ENCODE data around the gene TTC4. TPM values are rescaled to one million over a fixed set of nuclear protein-coding genes. Genes with fewer than 3 reads are reported as not detected.

The TTC4 gene
- total RNA-seq, 4 donors from 2014 or later: 14.6 to 29.7 (median 20.8) TPM

- TF ChIP-seq EP300 (IDR thresholded peaks at IDR 0.05) (no peak), POLR2A (IDR thresholded peaks at IDR 0.05) (no peak), CTCF (IDR thresholded peaks at IDR 0.05) (no peak)
- H3K9me3 ChIP-seq: no peaks in the 10 kb centered on the region
- no peak overlapping the region for H3K27ac ChIP-seq
- no peaks in the 10 kb centered on the region for H3K4me1 ChIP-seq
- peaks cover 2 to 98% (median 16%) of the 10 kb centered on the region in 3 donors for H3K36me3 ChIP-seq
- no peak for DNase-seq (ENCODE audit: low spot score in 2 of 2)
- no peak overlapping the region for H3K4me3 ChIP-seq
- 90 to 94% methylated on average over 5 of the region's 5 CpGs for WGBS, 2 donors
- no peaks in the 10 kb centered on the region for H3K27me3 ChIP-seq
Observed at GRCh38 chr1:54736685-54737084, 21.0 kb downstream of the TTC4 start.

GRCh38 chr1:54738244-54738643 lies 22.6 kb downstream of the TTC4 start:
- DNase-seq (ENCODE audit: low spot score in 2 of 2): no peak
- 88 to 92% methylated on average over 5 to 6 of the region's 6 CpGs for WGBS, 2 donors
- Histone ChIP-seq H3K4me1 (no peaks in the 10 kb centered on the region), H3K27ac (no peak overlapping the region), H3K9me3 (no peaks in the 10 kb centered on the region), H3K27me3 (no peaks in the 10 kb centered on the region), H3K36me3 (peaks cover 2 to 98% (median 21%) of the 10 kb centered on the region in 3 donors), H3K4me3 (no peak overlapping the region)
- TF ChIP-seq POLR2A (IDR thresholded peaks at IDR 0.05): no peak

GRCh38 chr1:54741531-54741930 lies 25.9 kb downstream of the TTC4 start:
- Histone ChIP-seq H3K36me3 (peaks cover 2 to 93% (median 21%) of the 10 kb centered on the region in 3 donors), H3K4me1 (no peaks in the 10 kb centered on the region), H3K27me3 (no peaks in the 10 kb centered on the region), H3K27ac (no peak overlapping the region), H3K4me3 (no peak overlapping the region), H3K9me3 (no peaks in the 10 kb centered on the region)
- DNase-seq (ENCODE audit: low spot score in 2 of 2): no peak
- WGBS, 2 donors: 83 to 92% methylated on average over 4 of the region's 4 CpGs
- TF ChIP-seq POLR2A (IDR thresholded peaks at IDR 0.05) (no peak), CTCF (IDR thresholded peaks at IDR 0.05) (no peak), EP300 (IDR thresholded peaks at IDR 0.05) (no peak)

GRCh38 chr1:54742282-54742681 lies 26.6 kb downstream of the TTC4 start:
- WGBS, 2 donors: 71 to 79% methylated on average over 4 of the region's 4 CpGs

GRCh38 chr1:54743416-54744226 lies 28.0 kb downstream of the TTC4 start:
- H3K4me3 ChIP-seq: no peak overlapping the region
- H3K9me3 ChIP-seq: no peaks in the 10 kb centered on the region
- no peak overlapping the region for H3K27ac ChIP-seq
- H3K36me3 ChIP-seq: peaks cover 0 to 72% (median 11%) of the 10 kb centered on the region in 3 donors
- H3K4me1 ChIP-seq: no peaks in the 10 kb centered on the region
- H3K27me3 ChIP-seq: no peaks in the 10 kb centered on the region
- 61 to 71% methylated on average over 12 of the region's 12 CpGs for WGBS, 2 donors
- DNase-seq (ENCODE audit: low spot score in 2 of 2): no peak
- no peak for TF ChIP-seq EP300 (IDR thresholded peaks at IDR 0.05)
- no peak for TF ChIP-seq POLR2A (IDR thresholded peaks at IDR 0.05)
- TF ChIP-seq CTCF (IDR thresholded peaks at IDR 0.05): no peak

More at GRCh38 chr1:54742282-54742681, 26.6 kb downstream of the TTC4 start:
- H3K4me1 ChIP-seq: no peaks in the 10 kb centered on the region
- H3K36me3 ChIP-seq: peaks cover 0 to 85% (median 15%) of the 10 kb centered on the region in 3 donors
- H3K4me3 ChIP-seq: no peak overlapping the region
- no peak for TF ChIP-seq EP300 (IDR thresholded peaks at IDR 0.05)
- TF ChIP-seq POLR2A (IDR thresholded peaks at IDR 0.05): no peak
- no peak for TF ChIP-seq CTCF (IDR thresholded peaks at IDR 0.05)
- no peak for DNase-seq (ENCODE audit: low spot score in 2 of 2)
- H3K27me3 ChIP-seq: no peaks in the 10 kb centered on the region
- H3K9me3 ChIP-seq: no peaks in the 10 kb centered on the region
- no peak overlapping the region for H3K27ac ChIP-seq

Data from tibial nerve (tissue), 4 donors.